HFF-Myc (cell line): ENCODE results near the gene PDPN.
"Not testable (repeated sequence)": the region's sequence is repeated elsewhere in the genome, so short reads cannot be mapped to it uniquely, and the experiment has no call there.

Experiments used
- DNase-seq: peaks from one replicate; pipeline ENCODE4 v3.0.0-alpha.2; 2011; ENCODE audit warnings: low read depth; ENCODE audit errors: extremely low read depth
- H3K4me3 ChIP-seq: replicated peaks from 2 replicates; pipeline ENCODE4 v1.5.1; 2011; ENCODE audit warnings: low read depth, mild to moderate bottlenecking, control low read depth, low read length
- TF ChIP-seq, protein P1 (sequence below): IDR thresholded peaks from 2 replicates; pipeline ENCODE4 v1.5.1; 2012; ENCODE audit warnings: mild to moderate bottlenecking, low read depth, low read length, control low read depth; ENCODE audit errors: missing control alignments

The PDPN gene

DNA sequence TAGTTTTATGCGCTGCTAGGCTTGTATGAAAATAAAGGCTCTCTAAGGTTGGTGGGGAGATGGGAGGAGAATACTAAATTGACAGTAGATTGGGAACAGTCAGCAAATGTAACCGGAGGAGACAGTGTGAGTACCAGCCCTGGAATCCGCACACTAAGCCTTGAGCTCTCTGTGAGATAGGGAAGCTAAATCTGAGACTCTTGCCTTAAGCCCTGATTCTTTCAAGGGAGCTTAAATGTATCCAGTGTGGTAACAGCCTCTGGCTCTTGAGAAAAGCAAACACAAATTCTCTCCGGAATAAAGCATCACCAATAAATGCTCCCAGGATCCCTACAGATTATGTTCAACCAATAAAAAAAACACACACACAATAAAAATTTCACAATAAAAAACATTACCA, 33.0 kb upstream of the PDPN start:
- no peak for DNase-seq
- no peak overlapping the region for H3K4me3 ChIP-seq
- TF ChIP-seq, protein P1, sequence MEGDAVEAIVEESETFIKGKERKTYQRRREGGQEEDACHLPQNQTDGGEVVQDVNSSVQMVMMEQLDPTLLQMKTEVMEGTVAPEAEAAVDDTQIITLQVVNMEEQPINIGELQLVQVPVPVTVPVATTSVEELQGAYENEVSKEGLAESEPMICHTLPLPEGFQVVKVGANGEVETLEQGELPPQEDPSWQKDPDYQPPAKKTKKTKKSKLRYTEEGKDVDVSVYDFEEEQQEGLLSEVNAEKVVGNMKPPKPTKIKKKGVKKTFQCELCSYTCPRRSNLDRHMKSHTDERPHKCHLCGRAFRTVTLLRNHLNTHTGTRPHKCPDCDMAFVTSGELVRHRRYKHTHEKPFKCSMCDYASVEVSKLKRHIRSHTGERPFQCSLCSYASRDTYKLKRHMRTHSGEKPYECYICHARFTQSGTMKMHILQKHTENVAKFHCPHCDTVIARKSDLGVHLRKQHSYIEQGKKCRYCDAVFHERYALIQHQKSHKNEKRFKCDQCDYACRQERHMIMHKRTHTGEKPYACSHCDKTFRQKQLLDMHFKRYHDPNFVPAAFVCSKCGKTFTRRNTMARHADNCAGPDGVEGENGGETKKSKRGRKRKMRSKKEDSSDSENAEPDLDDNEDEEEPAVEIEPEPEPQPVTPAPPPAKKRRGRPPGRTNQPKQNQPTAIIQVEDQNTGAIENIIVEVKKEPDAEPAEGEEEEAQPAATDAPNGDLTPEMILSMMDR: no peak

- H3K4me3 ChIP-seq: no peak overlapping the region
- no peak for DNase-seq
- TF ChIP-seq, protein P1: no peak
These were observed 28.8 kb upstream of the PDPN start for GRCh38 chr1:13554798-13555197.

DNA sequence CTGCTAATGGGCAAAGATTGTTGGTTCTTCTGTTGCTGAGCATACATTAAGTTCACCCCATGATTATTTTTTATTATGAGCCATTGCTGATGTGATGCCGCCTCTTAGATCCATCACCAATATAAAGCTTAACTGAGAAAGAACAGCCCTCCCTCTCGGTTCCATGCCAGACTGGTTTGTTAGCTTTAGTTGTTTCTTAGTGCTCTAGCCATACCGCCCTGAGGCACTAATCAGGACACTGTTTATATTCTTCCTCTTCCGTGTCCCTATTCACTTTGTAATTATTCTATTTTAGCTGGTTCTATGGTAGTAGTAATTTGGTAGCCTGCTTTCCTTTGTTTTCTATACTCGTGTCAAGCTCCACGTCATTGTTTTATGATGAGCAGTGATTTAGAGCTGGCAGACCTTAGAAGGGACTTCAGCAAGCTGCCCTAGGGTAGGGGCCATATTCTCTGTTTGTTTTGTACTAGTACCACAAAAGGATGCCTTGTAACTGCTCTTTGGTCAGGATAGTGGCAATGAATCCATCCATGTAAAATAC, 27.3 kb upstream of the PDPN start:
- TF ChIP-seq, protein P1: no peak
- no peak for DNase-seq

DNA sequence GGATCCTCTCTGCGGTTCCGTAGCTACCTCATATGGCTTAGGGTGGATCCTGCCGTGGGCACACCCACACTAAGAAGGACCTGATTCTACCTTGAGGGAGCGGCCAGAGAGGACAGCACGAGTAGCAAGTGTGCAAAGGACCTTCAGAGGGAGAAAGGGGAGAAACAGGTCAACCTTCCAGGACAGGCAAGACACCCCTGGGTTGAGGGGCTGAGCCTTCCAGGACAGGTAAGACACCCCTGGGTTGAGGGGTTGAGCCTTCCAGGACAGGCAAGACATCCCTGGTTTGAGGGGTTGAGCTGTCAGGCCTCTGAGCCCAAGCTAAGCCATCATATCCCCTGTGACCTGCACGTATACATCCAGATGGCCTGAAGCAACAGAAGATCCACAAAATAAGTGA, 23.1 kb upstream of the PDPN start:
- H3K4me3 ChIP-seq: no peak overlapping the region
- DNase-seq: no peak
- TF ChIP-seq, protein P1: no peak

More for the DNA sequence above, 27.3 kb upstream of the PDPN start:
- H3K4me3 ChIP-seq: no peak overlapping the region

DNA sequence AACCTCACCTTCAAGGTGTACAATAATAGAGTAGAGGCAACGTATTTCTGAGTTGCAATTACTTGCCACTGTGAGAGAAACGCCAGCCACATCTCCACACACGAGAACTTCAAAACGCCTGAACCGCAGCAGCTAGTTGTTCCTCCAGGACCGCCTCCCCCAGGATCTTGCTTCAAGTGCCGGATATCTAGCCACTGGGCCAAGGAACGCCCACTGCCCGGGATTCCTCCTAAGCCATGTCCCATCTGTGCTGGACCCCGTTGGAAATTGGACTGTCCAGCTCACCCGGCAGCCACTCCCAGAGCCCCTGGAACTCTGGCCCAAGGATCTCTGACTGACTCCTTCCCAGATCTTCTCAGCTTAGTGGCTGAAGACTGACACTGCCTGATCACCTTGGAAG, 20.7 kb upstream of the PDPN start:
- DNase-seq: not testable (repeated sequence)

GRCh38 chr1:13564073-13564472, 19.6 kb upstream of the PDPN start:
- DNase-seq: no peak
- TF ChIP-seq, protein P1: no peak
- no peak overlapping the region for H3K4me3 ChIP-seq

More for the DNA sequence above, 20.7 kb upstream of the PDPN start:
- H3K4me3 ChIP-seq: not testable (repeated sequence)

- DNase-seq, H3K4me3 ChIP-seq: not testable (repeated sequence)
These were observed 13.2 kb upstream of the PDPN start for GRCh38 chr1:13570435-13570834.

- no peak for DNase-seq
These were observed 12.7 kb upstream of the PDPN start for GRCh38 chr1:13570924-13571323.

More at GRCh38 chr1:13570924-13571323, 12.7 kb upstream of the PDPN start:
- H3K4me3 ChIP-seq: no peak overlapping the region
- TF ChIP-seq, protein P1: no peak
